Endothelial cell (in vitro differentiated cells): ENCODE results near the gene ADCY3. TPM values are rescaled to one million over a fixed set of nuclear protein-coding genes. Genes with fewer than 3 reads are reported as not detected.

Experiments used
- DNase-seq: peaks from one replicate; pipeline ENCODE4 v3.0.0; 2021; ENCODE audit warnings: low spot score
- H3K27ac Mint-ChIP-seq: one replicate; pipeline ENCODE4 v1.8.0; 2021; ENCODE audit warnings: mixed read lengths, inconsistent platforms; ENCODE audit not compliant: unreplicated experiment
- H3K27me3 Mint-ChIP-seq: one replicate; pipeline ENCODE4 v1.8.0; 2021; ENCODE audit warnings: mild to moderate bottlenecking, moderate library complexity, mixed read lengths, inconsistent platforms; ENCODE audit not compliant: unreplicated experiment
- H3K36me3 Mint-ChIP-seq: one replicate; pipeline ENCODE4 v1.8.0; 2021; ENCODE audit warnings: mild to moderate bottlenecking, low read depth, mixed read lengths, inconsistent platforms; ENCODE audit not compliant: unreplicated experiment
- H3K4me1 Mint-ChIP-seq: one replicate; pipeline ENCODE4 v1.8.0; 2021; ENCODE audit warnings: mild to moderate bottlenecking, mixed read lengths, inconsistent platforms; ENCODE audit not compliant: unreplicated experiment
- H3K4me3 Mint-ChIP-seq: one replicate; pipeline ENCODE4 v1.8.0; 2021; ENCODE audit warnings: mild to moderate bottlenecking, mixed read lengths, inconsistent platforms; ENCODE audit not compliant: unreplicated experiment
- H3K9me3 Mint-ChIP-seq: one replicate; pipeline ENCODE4 v1.8.0; 2021; ENCODE audit warnings: mixed read lengths, inconsistent platforms; ENCODE audit not compliant: unreplicated experiment
- CTCF ChIP-seq: fragments of 200-600 bp; sonication (generic); IDR thresholded peaks from one replicate; pipeline ENCODE4 v1.5.0; 2021; ENCODE audit warnings: antibody characterized with exemption; ENCODE audit not compliant: unreplicated experiment
- total RNA-seq: library from RNA; stranded (reverse); fragmentation: NEBNext Ultra II Directional; extraction: Animal tissue kit (Norgen Biotek cat#: 25700); gene quantifications from one replicate; pipeline ENCODE4 v1.2.1, GENCODE V29; 2021; ENCODE audit not compliant: unreplicated experiment

The ADCY3 gene
- total RNA-seq, 1 donor from 2014 or later = 88.0 TPM

- no peak for DNase-seq
- H3K27me3 Mint-ChIP-seq = peaks cover 5% of the 10 kb centered on the region
Observed at GRCh38 chr2:24883946-24884345, 36.1 kb downstream of the ADCY3 start.

GRCh38 chr2:24881623-24882022 lies 38.4 kb downstream of the ADCY3 start:
- no peak overlapping the region for H3K27ac Mint-ChIP-seq
- no peak for TF ChIP-seq CTCF
- peaks cover 2% of the 10 kb centered on the region for H3K27me3 Mint-ChIP-seq
- no peaks in the 10 kb centered on the region for H3K9me3 Mint-ChIP-seq
- DNase-seq = no peak
- H3K4me1 Mint-ChIP-seq = peaks cover 16% of the 10 kb centered on the region
- H3K4me3 Mint-ChIP-seq = no peak overlapping the region
- peaks cover 14% of the 10 kb centered on the region for H3K36me3 Mint-ChIP-seq

More at GRCh38 chr2:24883946-24884345, 36.1 kb downstream of the ADCY3 start:
- Mint-ChIP-seq H3K4me1 (peaks cover 34% of the 10 kb centered on the region), H3K36me3 (peaks cover 18% of the 10 kb centered on the region), H3K27ac (no peak overlapping the region), H3K4me3 (no peak overlapping the region), H3K9me3 (no peaks in the 10 kb centered on the region)
- TF ChIP-seq CTCF = no peak

- no peaks in the 10 kb centered on the region for H3K9me3 Mint-ChIP-seq
- TF ChIP-seq CTCF = no peak
- peaks cover 14% of the 10 kb centered on the region for H3K36me3 Mint-ChIP-seq
- peaks cover 2% of the 10 kb centered on the region for H3K27me3 Mint-ChIP-seq
- no peak for DNase-seq
- H3K27ac Mint-ChIP-seq = no peak overlapping the region
- H3K4me3 Mint-ChIP-seq = no peak overlapping the region
- H3K4me1 Mint-ChIP-seq = peaks cover 12% of the 10 kb centered on the region
Observed at GRCh38 chr2:24881158-24881557, 38.9 kb downstream of the ADCY3 start.

- Mint-ChIP-seq H3K4me1 (peaks cover 6% of the 10 kb centered on the region), H3K27ac (no peak overlapping the region), H3K27me3 (peaks cover 4% of the 10 kb centered on the region), H3K9me3 (no peaks in the 10 kb centered on the region), H3K36me3 (peaks cover 10% of the 10 kb centered on the region), H3K4me3 (no peak overlapping the region)
- no peak for DNase-seq
- TF ChIP-seq CTCF = no peak
Observed at GRCh38 chr2:24878341-24878740, 41.7 kb downstream of the ADCY3 start.

GRCh38 chr2:24877646-24878045 lies 42.4 kb downstream of the ADCY3 start:
- Mint-ChIP-seq H3K4me1 (peaks cover 6% of the 10 kb centered on the region), H3K4me3 (no peak overlapping the region), H3K9me3 (no peaks in the 10 kb centered on the region), H3K36me3 (peaks cover 10% of the 10 kb centered on the region), H3K27me3 (peaks cover 4% of the 10 kb centered on the region), H3K27ac (no peak overlapping the region)
- no peak for TF ChIP-seq CTCF
- DNase-seq = no peak
